Measurements from ENCODE around the gene LRTM1. TPM values are rescaled to one million over a fixed set of nuclear protein-coding genes. Genes with fewer than 3 reads are reported as not detected.

LRTM1 gene
- total RNA-seq, 1 experiment from 2014 or later = not detected

DNA sequence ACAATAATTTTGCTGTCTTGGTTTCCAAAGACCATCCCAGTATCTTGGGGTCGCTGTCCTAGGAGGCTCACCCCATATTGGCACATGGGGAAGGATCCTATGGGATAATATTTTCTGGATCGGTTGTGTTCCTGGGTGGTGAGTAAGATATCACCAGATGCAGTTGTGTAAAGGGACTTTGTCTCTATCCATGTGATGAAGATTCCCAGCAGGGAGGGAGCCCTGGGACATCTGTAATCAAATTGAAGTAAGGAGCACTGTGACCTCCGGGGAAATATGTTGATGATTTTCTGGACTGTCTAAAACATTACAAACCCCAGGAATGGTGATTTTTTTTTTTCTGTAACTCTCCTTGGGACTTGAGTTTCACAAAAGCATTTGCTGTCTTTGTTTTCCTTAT lies 36.2 kb upstream of the LRTM1 start:
- TF ChIP-seq, protein P1, sequence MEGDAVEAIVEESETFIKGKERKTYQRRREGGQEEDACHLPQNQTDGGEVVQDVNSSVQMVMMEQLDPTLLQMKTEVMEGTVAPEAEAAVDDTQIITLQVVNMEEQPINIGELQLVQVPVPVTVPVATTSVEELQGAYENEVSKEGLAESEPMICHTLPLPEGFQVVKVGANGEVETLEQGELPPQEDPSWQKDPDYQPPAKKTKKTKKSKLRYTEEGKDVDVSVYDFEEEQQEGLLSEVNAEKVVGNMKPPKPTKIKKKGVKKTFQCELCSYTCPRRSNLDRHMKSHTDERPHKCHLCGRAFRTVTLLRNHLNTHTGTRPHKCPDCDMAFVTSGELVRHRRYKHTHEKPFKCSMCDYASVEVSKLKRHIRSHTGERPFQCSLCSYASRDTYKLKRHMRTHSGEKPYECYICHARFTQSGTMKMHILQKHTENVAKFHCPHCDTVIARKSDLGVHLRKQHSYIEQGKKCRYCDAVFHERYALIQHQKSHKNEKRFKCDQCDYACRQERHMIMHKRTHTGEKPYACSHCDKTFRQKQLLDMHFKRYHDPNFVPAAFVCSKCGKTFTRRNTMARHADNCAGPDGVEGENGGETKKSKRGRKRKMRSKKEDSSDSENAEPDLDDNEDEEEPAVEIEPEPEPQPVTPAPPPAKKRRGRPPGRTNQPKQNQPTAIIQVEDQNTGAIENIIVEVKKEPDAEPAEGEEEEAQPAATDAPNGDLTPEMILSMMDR (conservative IDR thresholded peaks at IDR 0.05; ENCODE audit: low read depth, low read length) = no peak
- no peak for TF ChIP-seq EZH2phosphoT487 (IDR thresholded peaks at IDR 0.05; ENCODE audit: borderline replicate concordance, low read length)
- no peak for TF ChIP-seq EZH2 (IDR thresholded peaks at IDR 0.05; ENCODE audit: low read length, unreplicated experiment)
- ChIA-PET POLR2A (ENCODE audit: unreplicated experiment) (no interaction called here), CTCF (no interaction called here)
- H3F3A ChIP-seq (ENCODE audit: low read length, unreplicated experiment) = no peaks in the 10 kb centered on the region
- ATAC-seq = no peak
- intact Hi-C loops (cut with micrococcal nuclease) = no loop called here
- H3K36me3 ChIP-seq (ENCODE audit: low read depth, low read length) = no peaks in the 10 kb centered on the region
- no peak overlapping the region for H3K9ac ChIP-seq (ENCODE audit: low read length)
- no peaks in the 10 kb centered on the region for H3K79me2 ChIP-seq (ENCODE audit: low read length)
- DNase-seq = no peak
- no peak overlapping the region for H3K27ac ChIP-seq (ENCODE audit: low read length)
- H2AFZ ChIP-seq (ENCODE audit: low read length) = no peak overlapping the region
- no peaks in the 10 kb centered on the region for H3K4me1 ChIP-seq (ENCODE audit: insufficient read depth, low read length)
- no TSS peak for BruUV-seq (replicated peaks)
- H3K9me3 ChIP-seq (ENCODE audit: low read length) = no peaks in the 10 kb centered on the region
- no peaks in the 10 kb centered on the region for H3K9me2 ChIP-seq (replicated peaks; ENCODE audit: low read length)
- H3K4me2 ChIP-seq (ENCODE audit: low read length) = no peak overlapping the region
- peaks cover 12% of the 10 kb centered on the region; the same call in 1 of the 2 replicates for H3K27me3 ChIP-seq (ENCODE audit: low read length)
- no peaks in the 10 kb centered on the region for H4K20me1 ChIP-seq (ENCODE audit: low read length)
- no peak overlapping the region for H3K4me3 ChIP-seq (ENCODE audit: low read length)

DNA sequence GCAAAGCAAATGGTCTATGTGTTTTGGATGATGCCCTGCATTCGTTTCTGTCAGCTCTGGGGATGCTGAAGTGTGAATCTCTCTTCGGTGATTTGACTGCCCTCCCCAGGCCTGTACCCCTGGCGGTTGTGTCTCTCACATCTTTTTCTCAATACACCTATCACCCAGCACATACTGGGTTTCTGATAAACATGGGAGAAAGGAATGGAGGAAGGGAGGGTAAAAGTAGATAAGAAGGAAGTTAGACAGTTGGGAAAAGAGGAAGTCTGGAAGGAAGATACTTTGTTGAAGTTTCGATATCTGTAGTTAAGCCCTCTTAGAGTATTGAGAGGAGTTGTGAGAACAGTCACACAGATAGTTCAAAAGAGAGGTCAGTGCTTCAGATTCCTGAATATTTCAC lies 35.8 kb upstream of the LRTM1 start:
- no peak overlapping the region for H3K27ac ChIP-seq (ENCODE audit: low read length)
- ChIA-PET POLR2A (ENCODE audit: unreplicated experiment) (no interaction called here), CTCF (no interaction called here)
- H3K9me2 ChIP-seq (replicated peaks; ENCODE audit: low read length) = no peaks in the 10 kb centered on the region
- no peaks in the 10 kb centered on the region for H3K9me3 ChIP-seq (ENCODE audit: low read length)
- no peaks in the 10 kb centered on the region for H3F3A ChIP-seq (ENCODE audit: low read length, unreplicated experiment)
- H3K4me2 ChIP-seq (ENCODE audit: low read length) = no peak overlapping the region
- H2AFZ ChIP-seq (ENCODE audit: low read length) = no peak overlapping the region
- H3K9ac ChIP-seq (ENCODE audit: low read length) = no peak overlapping the region
- TF ChIP-seq EZH2phosphoT487 (IDR thresholded peaks at IDR 0.05; ENCODE audit: borderline replicate concordance, low read length) (no peak), EZH2 (IDR thresholded peaks at IDR 0.05; ENCODE audit: low read length, unreplicated experiment) (no peak)
- TF ChIP-seq, protein P1 (conservative IDR thresholded peaks at IDR 0.05; ENCODE audit: low read depth, low read length) = no peak
- ATAC-seq (no peak), DNase-seq (no peak)
- H3K79me2 ChIP-seq (ENCODE audit: low read length) = no peaks in the 10 kb centered on the region
- H3K36me3 ChIP-seq (ENCODE audit: low read depth, low read length) = no peaks in the 10 kb centered on the region
- H3K4me1 ChIP-seq (ENCODE audit: insufficient read depth, low read length) = no peaks in the 10 kb centered on the region
- intact Hi-C loops (cut with micrococcal nuclease) = no loop called here
- H4K20me1 ChIP-seq (ENCODE audit: low read length) = no peaks in the 10 kb centered on the region
- H3K27me3 ChIP-seq (ENCODE audit: low read length) = peaks cover 12% of the 10 kb centered on the region; the same call in 1 of the 2 replicates
- H3K4me3 ChIP-seq (ENCODE audit: low read length) = no peak overlapping the region
- no TSS peak for BruUV-seq (replicated peaks)

DNA sequence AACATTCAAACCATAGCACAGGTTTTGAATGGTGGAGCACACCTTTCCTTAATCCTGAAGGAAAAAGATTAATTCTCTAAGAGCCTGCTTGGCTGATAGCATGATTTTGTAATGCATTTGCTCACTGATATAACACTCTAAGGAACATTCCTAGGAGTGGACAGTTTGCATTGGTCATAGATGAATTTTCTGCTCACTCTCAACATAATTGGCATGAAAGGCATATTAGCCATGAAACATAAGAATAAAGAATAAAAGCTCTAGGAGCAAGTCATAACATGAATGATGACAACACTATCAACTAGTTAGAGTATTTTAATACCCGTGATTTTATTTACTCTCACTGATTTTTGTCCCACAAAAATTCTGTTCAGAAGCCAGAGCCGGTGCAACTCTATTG lies 34.3 kb upstream of the LRTM1 start:
- Histone ChIP-seq H3K4me2 (ENCODE audit: low read length) (no peak overlapping the region), H2AFZ (ENCODE audit: low read length) (no peak overlapping the region), H3K9me3 (ENCODE audit: low read length) (no peaks in the 10 kb centered on the region), H3K4me3 (ENCODE audit: low read length) (no peak overlapping the region), H3K27me3 (ENCODE audit: low read length) (peaks cover 12% of the 10 kb centered on the region; the same call in 1 of the 2 replicates), H4K20me1 (ENCODE audit: low read length) (no peaks in the 10 kb centered on the region), H3K27ac (ENCODE audit: low read length) (no peak overlapping the region), H3K9ac (ENCODE audit: low read length) (no peak overlapping the region), H3F3A (ENCODE audit: low read length, unreplicated experiment) (no peaks in the 10 kb centered on the region), H3K79me2 (ENCODE audit: low read length) (no peaks in the 10 kb centered on the region), H3K36me3 (ENCODE audit: low read depth, low read length) (no peaks in the 10 kb centered on the region), H3K9me2 (replicated peaks; ENCODE audit: low read length) (no peaks in the 10 kb centered on the region), H3K4me1 (ENCODE audit: insufficient read depth, low read length) (no peaks in the 10 kb centered on the region)
- no peak for ATAC-seq
- CTCF ChIA-PET = no interaction called here
- POLR2A ChIA-PET (ENCODE audit: unreplicated experiment) = no interaction called here
- TF ChIP-seq, protein P1 (conservative IDR thresholded peaks at IDR 0.05; ENCODE audit: low read depth, low read length) = no peak
- TF ChIP-seq EZH2 (IDR thresholded peaks at IDR 0.05; ENCODE audit: low read length, unreplicated experiment) (no peak), EZH2phosphoT487 (IDR thresholded peaks at IDR 0.05; ENCODE audit: borderline replicate concordance, low read length) (no peak)
- BruUV-seq (replicated peaks) = no TSS peak
- intact Hi-C loops (cut with micrococcal nuclease) = no loop called here
- no peak for DNase-seq
